ENCODE data around the gene PPA1. TPM values are rescaled to one million over a fixed set of nuclear protein-coding genes. Genes with fewer than 3 reads are reported as not detected.

Gene PPA1
- total RNA-seq, 1 experiment from 2014 or later, result 180 TPM

DNA sequence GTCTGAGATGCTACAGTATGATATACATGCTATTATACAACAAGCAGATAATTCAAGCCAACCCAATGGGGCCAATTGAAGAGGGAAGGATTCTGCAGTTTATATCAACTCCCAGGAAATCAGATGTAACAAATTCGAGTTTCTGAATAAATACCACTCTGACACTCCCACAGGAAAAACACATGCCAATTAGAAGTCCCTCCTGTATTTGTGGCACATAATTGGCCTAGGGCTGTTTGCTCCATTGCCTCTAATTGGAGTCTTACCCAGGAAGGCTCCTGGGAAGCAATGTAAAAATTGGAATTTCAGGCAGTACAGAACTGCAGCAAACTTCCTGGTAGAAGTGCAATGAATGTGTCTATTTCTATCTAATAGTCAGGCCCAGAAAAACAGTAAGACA is 4.7 kb downstream of the PPA1 start (continued):
- no peak for TF ChIP-seq MAX (CRISPR knock-in tag; IDR thresholded peaks at IDR 0.05)
- TF ChIP-seq, protein P1, sequence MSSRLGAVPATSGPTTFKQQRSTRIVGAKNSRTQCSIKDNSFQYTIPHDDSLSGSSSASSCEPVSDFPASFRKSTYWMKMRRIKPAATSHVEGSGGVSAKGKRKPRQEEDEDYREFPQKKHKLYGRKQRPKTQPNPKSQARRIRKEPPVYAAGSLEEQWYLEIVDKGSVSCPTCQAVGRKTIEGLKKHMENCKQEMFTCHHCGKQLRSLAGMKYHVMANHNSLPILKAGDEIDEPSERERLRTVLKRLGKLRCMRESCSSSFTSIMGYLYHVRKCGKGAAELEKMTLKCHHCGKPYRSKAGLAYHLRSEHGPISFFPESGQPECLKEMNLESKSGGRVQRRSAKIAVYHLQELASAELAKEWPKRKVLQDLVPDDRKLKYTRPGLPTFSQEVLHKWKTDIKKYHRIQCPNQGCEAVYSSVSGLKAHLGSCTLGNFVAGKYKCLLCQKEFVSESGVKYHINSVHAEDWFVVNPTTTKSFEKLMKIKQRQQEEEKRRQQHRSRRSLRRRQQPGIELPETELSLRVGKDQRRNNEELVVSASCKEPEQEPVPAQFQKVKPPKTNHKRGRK (CRISPR knock-in tag; IDR thresholded peaks at IDR 0.05; ENCODE audit: borderline replicate concordance), result no peak

GRCh38 chr10:70227548-70228320 is 5.5 kb downstream of the PPA1 start:
- no peak for DNase-seq (ENCODE audit: low spot score)
- Mint-ChIP-seq H3K27ac (no peak overlapping the region), H3K27me3 (ENCODE audit: low read depth) (no peaks in the 10 kb centered on the region), H3K36me3 (peaks cover 19% of the 10 kb centered on the region), H3K4me3 (no peak overlapping the region), H3K9me3 (no peaks in the 10 kb centered on the region), H3K4me1 (peaks cover 8% of the 10 kb centered on the region)
- no peak for ATAC-seq
- CTCF ChIA-PET, result interaction anchor here (0.6 kb wide), 1 partner anchor 269 kb away, joined by 7 read pairs; no protein-coding TSS in a partner anchor
- POLR2A ChIA-PET, result interaction anchor here (0.7 kb wide), 1 partner anchor 37 kb away, joined by 4 read pairs; no protein-coding TSS in a partner anchor
- TF ChIP-seq ZNF425 (CRISPR knock-in tag; conservative IDR thresholded peaks at IDR 0.05) (no peak), SOX15 (CRISPR knock-in tag; IDR thresholded peaks at IDR 0.05) (no peak), ATF6 (CRISPR knock-in tag; IDR thresholded peaks at IDR 0.05) (no peak), RELA (CRISPR knock-in tag; IDR thresholded peaks at IDR 0.05; ENCODE audit: borderline replicate concordance) (no peak), ZNF671 (CRISPR knock-in tag; IDR thresholded peaks at IDR 0.05) (no peak), ZNF396 (CRISPR knock-in tag; IDR thresholded peaks at IDR 0.05; ENCODE audit: borderline replicate concordance) (no peak)
- TF ChIP-seq, protein P2, sequence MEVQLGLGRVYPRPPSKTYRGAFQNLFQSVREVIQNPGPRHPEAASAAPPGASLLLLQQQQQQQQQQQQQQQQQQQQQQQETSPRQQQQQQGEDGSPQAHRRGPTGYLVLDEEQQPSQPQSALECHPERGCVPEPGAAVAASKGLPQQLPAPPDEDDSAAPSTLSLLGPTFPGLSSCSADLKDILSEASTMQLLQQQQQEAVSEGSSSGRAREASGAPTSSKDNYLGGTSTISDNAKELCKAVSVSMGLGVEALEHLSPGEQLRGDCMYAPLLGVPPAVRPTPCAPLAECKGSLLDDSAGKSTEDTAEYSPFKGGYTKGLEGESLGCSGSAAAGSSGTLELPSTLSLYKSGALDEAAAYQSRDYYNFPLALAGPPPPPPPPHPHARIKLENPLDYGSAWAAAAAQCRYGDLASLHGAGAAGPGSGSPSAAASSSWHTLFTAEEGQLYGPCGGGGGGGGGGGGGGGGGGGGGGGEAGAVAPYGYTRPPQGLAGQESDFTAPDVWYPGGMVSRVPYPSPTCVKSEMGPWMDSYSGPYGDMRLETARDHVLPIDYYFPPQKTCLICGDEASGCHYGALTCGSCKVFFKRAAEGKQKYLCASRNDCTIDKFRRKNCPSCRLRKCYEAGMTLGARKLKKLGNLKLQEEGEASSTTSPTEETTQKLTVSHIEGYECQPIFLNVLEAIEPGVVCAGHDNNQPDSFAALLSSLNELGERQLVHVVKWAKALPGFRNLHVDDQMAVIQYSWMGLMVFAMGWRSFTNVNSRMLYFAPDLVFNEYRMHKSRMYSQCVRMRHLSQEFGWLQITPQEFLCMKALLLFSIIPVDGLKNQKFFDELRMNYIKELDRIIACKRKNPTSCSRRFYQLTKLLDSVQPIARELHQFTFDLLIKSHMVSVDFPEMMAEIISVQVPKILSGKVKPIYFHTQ (CRISPR knock-in tag; IDR thresholded peaks at IDR 0.05), result no peak
- TF ChIP-seq, protein P3, sequence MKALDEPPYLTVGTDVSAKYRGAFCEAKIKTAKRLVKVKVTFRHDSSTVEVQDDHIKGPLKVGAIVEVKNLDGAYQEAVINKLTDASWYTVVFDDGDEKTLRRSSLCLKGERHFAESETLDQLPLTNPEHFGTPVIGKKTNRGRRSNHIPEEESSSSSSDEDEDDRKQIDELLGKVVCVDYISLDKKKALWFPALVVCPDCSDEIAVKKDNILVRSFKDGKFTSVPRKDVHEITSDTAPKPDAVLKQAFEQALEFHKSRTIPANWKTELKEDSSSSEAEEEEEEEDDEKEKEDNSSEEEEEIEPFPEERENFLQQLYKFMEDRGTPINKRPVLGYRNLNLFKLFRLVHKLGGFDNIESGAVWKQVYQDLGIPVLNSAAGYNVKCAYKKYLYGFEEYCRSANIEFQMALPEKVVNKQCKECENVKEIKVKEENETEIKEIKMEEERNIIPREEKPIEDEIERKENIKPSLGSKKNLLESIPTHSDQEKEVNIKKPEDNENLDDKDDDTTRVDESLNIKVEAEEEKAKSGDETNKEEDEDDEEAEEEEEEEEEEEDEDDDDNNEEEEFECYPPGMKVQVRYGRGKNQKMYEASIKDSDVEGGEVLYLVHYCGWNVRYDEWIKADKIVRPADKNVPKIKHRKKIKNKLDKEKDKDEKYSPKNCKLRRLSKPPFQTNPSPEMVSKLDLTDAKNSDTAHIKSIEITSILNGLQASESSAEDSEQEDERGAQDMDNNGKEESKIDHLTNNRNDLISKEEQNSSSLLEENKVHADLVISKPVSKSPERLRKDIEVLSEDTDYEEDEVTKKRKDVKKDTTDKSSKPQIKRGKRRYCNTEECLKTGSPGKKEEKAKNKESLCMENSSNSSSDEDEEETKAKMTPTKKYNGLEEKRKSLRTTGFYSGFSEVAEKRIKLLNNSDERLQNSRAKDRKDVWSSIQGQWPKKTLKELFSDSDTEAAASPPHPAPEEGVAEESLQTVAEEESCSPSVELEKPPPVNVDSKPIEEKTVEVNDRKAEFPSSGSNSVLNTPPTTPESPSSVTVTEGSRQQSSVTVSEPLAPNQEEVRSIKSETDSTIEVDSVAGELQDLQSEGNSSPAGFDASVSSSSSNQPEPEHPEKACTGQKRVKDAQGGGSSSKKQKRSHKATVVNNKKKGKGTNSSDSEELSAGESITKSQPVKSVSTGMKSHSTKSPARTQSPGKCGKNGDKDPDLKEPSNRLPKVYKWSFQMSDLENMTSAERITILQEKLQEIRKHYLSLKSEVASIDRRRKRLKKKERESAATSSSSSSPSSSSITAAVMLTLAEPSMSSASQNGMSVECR (CRISPR knock-in tag; IDR thresholded peaks at IDR 0.05; ENCODE audit: borderline replicate concordance), result no peak
- TF ChIP-seq, protein P4, sequence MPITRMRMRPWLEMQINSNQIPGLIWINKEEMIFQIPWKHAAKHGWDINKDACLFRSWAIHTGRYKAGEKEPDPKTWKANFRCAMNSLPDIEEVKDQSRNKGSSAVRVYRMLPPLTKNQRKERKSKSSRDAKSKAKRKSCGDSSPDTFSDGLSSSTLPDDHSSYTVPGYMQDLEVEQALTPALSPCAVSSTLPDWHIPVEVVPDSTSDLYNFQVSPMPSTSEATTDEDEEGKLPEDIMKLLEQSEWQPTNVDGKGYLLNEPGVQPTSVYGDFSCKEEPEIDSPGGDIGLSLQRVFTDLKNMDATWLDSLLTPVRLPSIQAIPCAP (CRISPR knock-in tag; IDR thresholded peaks at IDR 0.05), result no peak
